Endothelial cell of umbilical vein (primary cell): Measurements from ENCODE around the gene TMEM119. TPM values are rescaled to one million over a fixed set of nuclear protein-coding genes. Genes with fewer than 3 reads are reported as not detected.

Experiments used
- BruUV-seq: library from RNA; stranded (reverse); fragments of 400-500 nt; replicated peaks from 2 replicates; lab custom pipeline; 2021; lab: Mats Ljungman, UMichigan
- CTCF ChIA-PET: fragments of 300-600, 350-600 bp; sonication (Branson Sonifier 250); formaldehyde crosslinking; loops from one replicate; lab custom pipeline; 2021; ENCODE audit warnings: antibody characterized with exemption, inconsistent platforms; lab: Charles Lee
- POLR2A ChIA-PET: fragments of 300-600, 350-600 bp; sonication (Branson Sonifier 250); formaldehyde crosslinking; loops from one replicate; lab custom pipeline; 2021; ENCODE audit warnings: antibody characterized with exemption, inconsistent platforms; lab: Charles Lee
- DNase-seq: peaks from one replicate; pipeline ENCODE4 v3.0.0-alpha.2; 2011; ENCODE audit warnings: low read depth, low spot score
- FAIRE-seq: peaks from 2 replicates; lab custom pipeline; 2011; peaks lifted over from hg19 to GRCh38; lab: Jason Lieb, UNC
- H2AFZ ChIP-seq: 2 replicates; pipeline ENCODE4 v1.6.0; 2012; ENCODE audit warnings: low read depth, low read length, control low read depth, inconsistent platforms
- H3K27ac ChIP-seq: 2 replicates; pipeline ENCODE4 v1.5.1; 2011; ENCODE audit warnings: low read depth, mild to moderate bottlenecking, control low read depth, low read length, moderate library complexity; ENCODE audit not compliant: insufficient read depth
- H3K27me3 ChIP-seq, 2 experiments: 2 replicates each; pipeline versions ENCODE4 v1.6.0 to v1.6.1; 2011; ENCODE audit warnings: low read length in 2 of 2, mixed read lengths in 1 of 2; ENCODE audit not compliant: control insufficient read depth in 2 of 2, insufficient read depth in 2 of 2
- H3K36me3 ChIP-seq, 2 experiments: 2 replicates in 1 of 2; 3 replicates in 1 of 2; pipeline ENCODE4 v1.5.1; 2011; ENCODE audit warnings: low read length in 2 of 2, mild to moderate bottlenecking in 1 of 2, moderate library complexity in 1 of 2; ENCODE audit not compliant: control insufficient read depth in 2 of 2, insufficient read depth in 2 of 2; ENCODE audit errors: extremely low read depth in 1 of 2
- H3K4me1 ChIP-seq: 3 replicates; pipeline ENCODE4 v1.5.1; 2011; ENCODE audit warnings: mild to moderate bottlenecking, low read length; ENCODE audit not compliant: control insufficient read depth, insufficient read depth; ENCODE audit errors: extremely low read depth
- H3K4me2 ChIP-seq: 2 replicates; pipeline ENCODE4 v1.6.1; 2011; ENCODE audit warnings: low read length, control low read depth, mixed read lengths; ENCODE audit not compliant: insufficient read depth
- H3K4me3 ChIP-seq, 3 experiments: fragments of 200-600 bp in 1 of 3; sonication (generic), shearing (Covaris generic) in 1 of 3; replicated peaks in 1 of 3; 2 replicates each; pipeline ENCODE4 v1.5.1; 2011 to 2016; ENCODE audit warnings: control low read depth in 3 of 3, low read length in 3 of 3, mild to moderate bottlenecking in 2 of 3, inconsistent platforms in 1 of 3, low read depth in 1 of 3, moderate library complexity in 1 of 3; ENCODE audit not compliant: insufficient read depth in 1 of 3
- H3K79me2 ChIP-seq: 2 replicates; pipeline ENCODE4 v1.6.0; 2012; ENCODE audit warnings: low read length, inconsistent platforms; ENCODE audit not compliant: control insufficient read depth, insufficient read depth
- H3K9ac ChIP-seq: replicated peaks from 2 replicates; pipeline ENCODE3; 2011; ENCODE audit warnings: low read length, control low read depth; ENCODE audit not compliant: insufficient read depth; ENCODE audit errors: extremely low read depth
- H3K9me1 ChIP-seq: replicated peaks from 3 replicates; pipeline ENCODE4 v1.6.0; 2011; ENCODE audit warnings: mild to moderate bottlenecking, low read length; ENCODE audit not compliant: control insufficient read depth, insufficient read depth; ENCODE audit errors: extremely low read depth
- H3K9me3 ChIP-seq: replicated peaks from 2 replicates; pipeline ENCODE4 v1.5.1; 2012; ENCODE audit warnings: low read length, inconsistent platforms; ENCODE audit not compliant: control insufficient read depth, insufficient read depth
- H4K20me1 ChIP-seq: replicated peaks from 2 replicates; pipeline ENCODE3; 2011; ENCODE audit warnings: mild to moderate bottlenecking, low read length; ENCODE audit not compliant: control insufficient read depth, insufficient read depth; ENCODE audit errors: extremely low read depth
- EZH2 ChIP-seq: IDR thresholded peaks from 2 replicates; pipeline ENCODE4 v1.6.1; 2012; ENCODE audit warnings: borderline replicate concordance, low read depth, mild to moderate bottlenecking, moderate library complexity, low read length, inconsistent platforms; ENCODE audit not compliant: severe bottlenecking
- FOS ChIP-seq: IDR thresholded peaks from 2 replicates; pipeline ENCODE4 v1.6.1; 2011; ENCODE audit warnings: mild to moderate bottlenecking, low read length, moderate library complexity, borderline replicate concordance; ENCODE audit not compliant: insufficient read depth
- GATA2 ChIP-seq: IDR thresholded peaks from 2 replicates; pipeline ENCODE4 v1.7.0; 2011; ENCODE audit warnings: low read depth, mild to moderate bottlenecking, moderate library complexity, mixed read lengths, low read length; ENCODE audit not compliant: insufficient read length, insufficient read depth
- JUN ChIP-seq: IDR thresholded peaks from 2 replicates; pipeline ENCODE4 v1.6.1; 2011; ENCODE audit warnings: borderline replicate concordance, low read depth; ENCODE audit not compliant: insufficient read length, insufficient read depth
- MYC ChIP-seq: IDR thresholded peaks from one replicate; pipeline ENCODE4 v1.6.1; 2011; ENCODE audit warnings: mild to moderate bottlenecking, low read depth, low read length
- POLR2A ChIP-seq: IDR thresholded peaks from 2 replicates; pipeline ENCODE4 v1.6.1; 2012; ENCODE audit warnings: low read depth, mild to moderate bottlenecking, control low read depth, low read length
- POLR2AphosphoS5 ChIP-seq: IDR thresholded peaks from 2 replicates; pipeline ENCODE4 v1.6.1; 2012; ENCODE audit warnings: low read depth, mild to moderate bottlenecking, control low read depth, low read length, moderate library complexity; ENCODE audit not compliant: insufficient read depth
- dilution Hi-C: fragments of 300-500 bp; cut with MboI; formaldehyde crosslinking; loops from one replicate; pipeline ENCODE4 v1.15.0; 2019; ENCODE audit warnings: low sequenced_read_pairs; ENCODE audit not compliant: extremely low pct_ligation_motif_present
- intact Hi-C: fragments of 100-400 bp; cut with micrococcal nuclease; formaldehyde crosslinking; loops from one replicate; pipeline ENCODE4 v1.10.0; 2022
- polyA plus RNA-seq, 4 experiments: library from polyadenylated mRNA; depleted of rRNA in 3 of 4; stranded (reverse) in 3 of 4; unstranded in 1 of 4; fragments of >200 nt; gene quantifications; 2 replicates each; pipeline versions ENCODE4 v1.2.1 to v1.2.3, GENCODE V29; 2011 to 2012; ENCODE audit warnings: missing spikeins in 1 of 4
- total RNA-seq: library from RNA; stranded (reverse); gene quantifications from 2 replicates; pipeline ENCODE4 v1.2.3, GENCODE V29; 2021
- TF ChIP-seq, protein P1 (sequence below): IDR thresholded peaks from 2 replicates; pipeline ENCODE4 v1.6.1; 2011; ENCODE audit not compliant: insufficient read depth, insufficient read length
- TF ChIP-seq, protein P2 (sequence below), 2 donors: IDR thresholded peaks; 1 replicate in 1 of 2; 2 replicates in 1 of 2; pipeline ENCODE4 v1.5.1; 2011; ENCODE audit warnings: low read length in 2 of 2, mild to moderate bottlenecking in 2 of 2, moderate library complexity in 2 of 2, control low read depth in 1 of 2, inconsistent platforms in 1 of 2, low read depth in 1 of 2; ENCODE audit not compliant: insufficient read depth in 1 of 2; ENCODE audit errors: extremely low read depth in 1 of 2

TMEM119 gene
- total and polyA plus RNA-seq, 2 donors (not counting 3 experiments of a cell fraction or from before 2014, with no cell fraction given), result not detected

DNA sequence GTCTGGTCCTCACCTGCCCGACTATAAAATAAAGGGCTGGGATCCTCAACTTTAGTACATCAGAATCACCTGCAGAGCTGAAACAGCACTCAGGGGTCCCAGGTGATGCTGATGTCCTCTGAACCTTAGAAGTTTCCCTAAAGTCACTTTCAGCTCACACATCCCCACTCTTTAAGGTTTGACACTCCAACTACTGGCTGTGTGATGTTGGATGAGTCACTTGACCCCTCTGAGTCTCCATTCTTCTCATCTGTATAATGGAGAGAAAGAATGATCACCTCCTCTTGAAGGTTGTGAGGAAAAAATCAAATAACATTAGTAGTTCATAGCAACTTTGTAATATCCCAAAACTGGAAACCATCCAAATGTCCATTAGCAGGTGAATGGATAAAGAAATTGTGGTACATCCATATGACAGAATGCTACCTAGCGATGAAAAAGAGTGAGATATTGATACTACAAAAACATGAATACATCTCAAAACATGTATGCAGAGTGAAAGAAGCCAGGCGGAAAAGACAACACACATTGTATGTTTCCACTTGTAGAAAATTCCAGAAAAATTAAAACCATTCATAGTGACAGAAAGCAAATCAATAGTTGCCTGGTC lies 13.3 kb downstream of the TMEM119 start:
- intact Hi-C loops (no loop called here), dilution Hi-C loops (no loop called here)
- no peak for TF ChIP-seq POLR2AphosphoS5
- no peak for TF ChIP-seq JUN
- TF ChIP-seq POLR2A, result no peak
- no peak for TF ChIP-seq GATA2
- TF ChIP-seq FOS, result no peak
- TF ChIP-seq MYC, result no peak
- TF ChIP-seq, protein P1, sequence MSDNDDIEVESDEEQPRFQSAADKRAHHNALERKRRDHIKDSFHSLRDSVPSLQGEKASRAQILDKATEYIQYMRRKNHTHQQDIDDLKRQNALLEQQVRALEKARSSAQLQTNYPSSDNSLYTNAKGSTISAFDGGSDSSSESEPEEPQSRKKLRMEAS, result no peak
- TF ChIP-seq EZH2, result no peak
- TF ChIP-seq, protein P2, sequence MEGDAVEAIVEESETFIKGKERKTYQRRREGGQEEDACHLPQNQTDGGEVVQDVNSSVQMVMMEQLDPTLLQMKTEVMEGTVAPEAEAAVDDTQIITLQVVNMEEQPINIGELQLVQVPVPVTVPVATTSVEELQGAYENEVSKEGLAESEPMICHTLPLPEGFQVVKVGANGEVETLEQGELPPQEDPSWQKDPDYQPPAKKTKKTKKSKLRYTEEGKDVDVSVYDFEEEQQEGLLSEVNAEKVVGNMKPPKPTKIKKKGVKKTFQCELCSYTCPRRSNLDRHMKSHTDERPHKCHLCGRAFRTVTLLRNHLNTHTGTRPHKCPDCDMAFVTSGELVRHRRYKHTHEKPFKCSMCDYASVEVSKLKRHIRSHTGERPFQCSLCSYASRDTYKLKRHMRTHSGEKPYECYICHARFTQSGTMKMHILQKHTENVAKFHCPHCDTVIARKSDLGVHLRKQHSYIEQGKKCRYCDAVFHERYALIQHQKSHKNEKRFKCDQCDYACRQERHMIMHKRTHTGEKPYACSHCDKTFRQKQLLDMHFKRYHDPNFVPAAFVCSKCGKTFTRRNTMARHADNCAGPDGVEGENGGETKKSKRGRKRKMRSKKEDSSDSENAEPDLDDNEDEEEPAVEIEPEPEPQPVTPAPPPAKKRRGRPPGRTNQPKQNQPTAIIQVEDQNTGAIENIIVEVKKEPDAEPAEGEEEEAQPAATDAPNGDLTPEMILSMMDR (IDR thresholded peaks at IDR 0.05; ENCODE audit: extremely low read depth in 1 of 2, insufficient read depth in 1 of 2, low read depth in 1 of 2, low read length in 2 of 2), result no peak
- CTCF ChIA-PET, result no interaction called here
- Histone ChIP-seq H3K79me2 (no peaks in the 10 kb centered on the region), H2AFZ (no peak overlapping the region), H3K4me1 (no peaks in the 10 kb centered on the region), H3K4me3 (no peak overlapping the region), H3K36me3 (no peaks in the 10 kb centered on the region), H3K4me2 (no peak overlapping the region), H3K9me3 (no peaks in the 10 kb centered on the region), H3K9ac (no peak overlapping the region), H3K9me1 (no peaks in the 10 kb centered on the region), H4K20me1 (no peaks in the 10 kb centered on the region), H3K27ac (no peak overlapping the region), H3K27me3 (peaks cover 0 to 4% of the 10 kb centered on the region in 2 experiments)
- DNase-seq (no peak), FAIRE-seq (no peak)
- POLR2A ChIA-PET, result no interaction called here
- BruUV-seq, result no TSS peak
